Central memory CD4-positive, alpha-beta T cell (primary cell): ENCODE measurements around the gene FAM171A1.

Experiments
- DNase-seq: peaks from one replicate; pipeline ENCODE4 v3.0.0; 2022

Gene FAM171A1

GRCh38 chr10:15163253-15163828, 207.7 kb downstream of the FAM171A1 start:
- DNase-seq, result no peak
